ENCODE data around the gene FAM221B.

GRCh38 chr9:35841645-35841900, 13.0 kb upstream of the FAM221B start:
- TF ChIP-seq EZH2 (IDR thresholded peaks at IDR 0.05; ENCODE audit: borderline replicate concordance, low read length) (no peak), CTCF (conservative IDR thresholded peaks at IDR 0.05 in 1 of 2, IDR thresholded peaks at IDR 0.05 in 1 of 2; ENCODE audit: extremely low read depth in 1 of 2, insufficient read depth in 1 of 2, low read depth in 1 of 2, low read length in 2 of 2) (no peak)
